Transverse colon (tissue), 4 donors: ENCODE data around the gene KIAA1958.

Experiments
- POLR2AphosphoS5 ChIP-seq, 3 donors: sonication (generic); formaldehyde crosslinking; IDR thresholded peaks; one replicate each; pipeline ENCODE4 v1.6.1; 2016; ENCODE audit warnings: antibody characterized with exemption in 3 of 3
- TF ChIP-seq, protein P1 (sequence below), 5 experiments: fragments of 200-600 bp in 3 of 5; fragments of 450-650 bp in 2 of 5; sonication (generic) in 3 of 5; IDR thresholded peaks; 1 replicate in 2 of 5; 2 replicates in 3 of 5; pipeline ENCODE4 v1.5.1; 2016 to 2017; ENCODE audit warnings: antibody characterized with exemption in 5 of 5, inconsistent platforms in 3 of 5, mild to moderate bottlenecking in 2 of 5, moderate library complexity in 1 of 5

GRCh38 chr9:112439171-112439570 lies 47.5 kb upstream of the KIAA1958 start:
- TF ChIP-seq, protein P1, sequence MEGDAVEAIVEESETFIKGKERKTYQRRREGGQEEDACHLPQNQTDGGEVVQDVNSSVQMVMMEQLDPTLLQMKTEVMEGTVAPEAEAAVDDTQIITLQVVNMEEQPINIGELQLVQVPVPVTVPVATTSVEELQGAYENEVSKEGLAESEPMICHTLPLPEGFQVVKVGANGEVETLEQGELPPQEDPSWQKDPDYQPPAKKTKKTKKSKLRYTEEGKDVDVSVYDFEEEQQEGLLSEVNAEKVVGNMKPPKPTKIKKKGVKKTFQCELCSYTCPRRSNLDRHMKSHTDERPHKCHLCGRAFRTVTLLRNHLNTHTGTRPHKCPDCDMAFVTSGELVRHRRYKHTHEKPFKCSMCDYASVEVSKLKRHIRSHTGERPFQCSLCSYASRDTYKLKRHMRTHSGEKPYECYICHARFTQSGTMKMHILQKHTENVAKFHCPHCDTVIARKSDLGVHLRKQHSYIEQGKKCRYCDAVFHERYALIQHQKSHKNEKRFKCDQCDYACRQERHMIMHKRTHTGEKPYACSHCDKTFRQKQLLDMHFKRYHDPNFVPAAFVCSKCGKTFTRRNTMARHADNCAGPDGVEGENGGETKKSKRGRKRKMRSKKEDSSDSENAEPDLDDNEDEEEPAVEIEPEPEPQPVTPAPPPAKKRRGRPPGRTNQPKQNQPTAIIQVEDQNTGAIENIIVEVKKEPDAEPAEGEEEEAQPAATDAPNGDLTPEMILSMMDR (IDR thresholded peaks at IDR 0.05) = no peak
- no peak for TF ChIP-seq POLR2AphosphoS5 (IDR thresholded peaks at IDR 0.05)
